HS-27A (cell line): Measurements from ENCODE around the gene LAMA1.
A peak's percentile ranks its signal among the peaks of the same experiment; 100 is the strongest.
"Not testable (repeated sequence)": the region's sequence is repeated elsewhere in the genome, so short reads cannot be mapped to it uniquely, and the experiment has no call there.

Experiments
- DNase-seq: peaks from one replicate; pipeline ENCODE4 v3.0.0-alpha.2; 2012; ENCODE audit warnings: low read depth, missing footprints

LAMA1 gene

GRCh38 chr18:6947338-6948030 lies 170.1 kb downstream of the LAMA1 start:
- DNase-seq: no peak

- no peak for DNase-seq
Measured at GRCh38 chr18:6943143-6943542, 174.5 kb downstream of the LAMA1 start.

GRCh38 chr18:6942742-6943141 lies 174.9 kb downstream of the LAMA1 start:
- no peak for DNase-seq

- no peak for DNase-seq
Measured at GRCh38 chr18:6941996-6942395, 175.6 kb downstream of the LAMA1 start.

GRCh38 chr18:6940451-6940850 lies 177.1 kb downstream of the LAMA1 start:
- DNase-seq: no peak

GRCh38 chr18:6939972-6940371 lies 177.6 kb downstream of the LAMA1 start:
- no peak for DNase-seq

- DNase-seq: not testable (repeated sequence)
Measured at GRCh38 chr18:6938403-6938802, 179.2 kb downstream of the LAMA1 start.

- no peak for DNase-seq
Measured at GRCh38 chr18:6938003-6938402, 179.6 kb downstream of the LAMA1 start.

- no peak for DNase-seq
Measured at GRCh38 chr18:6934859-6935258, 182.7 kb downstream of the LAMA1 start.

GRCh38 chr18:6929370-6930102 lies 188.1 kb downstream of the LAMA1 start:
- DNase-seq: no peak

GRCh38 chr18:6928359-6928758 lies 189.2 kb downstream of the LAMA1 start:
- DNase-seq: no peak

- DNase-seq: no peak
Measured at GRCh38 chr18:6927153-6927552, 190.4 kb downstream of the LAMA1 start.

GRCh38 chr18:6923220-6923619 lies 194.4 kb downstream of the LAMA1 start:
- DNase-seq: no peak

GRCh38 chr18:6921571-6921970 lies 196.0 kb downstream of the LAMA1 start:
- no peak for DNase-seq

- DNase-seq: peak; percentile 24
Measured at GRCh38 chr18:6920099-6920955, 197.3 kb downstream of the LAMA1 start.

- no peak for DNase-seq
Measured at GRCh38 chr18:6917072-6917471, 200.5 kb downstream of the LAMA1 start.

- DNase-seq: no peak
Measured at GRCh38 chr18:6901286-6901926, 216.2 kb downstream of the LAMA1 start.

GRCh38 chr18:6891788-6892187 lies 225.8 kb downstream of the LAMA1 start:
- no peak for DNase-seq
